GM18870 (cell line): ENCODE results near the gene SLC27A3.
"Not testable (repeated sequence)": the region's sequence is repeated elsewhere in the genome, so short reads cannot be mapped to it uniquely, and the experiment has no call there.

ENCODE experiments used
- ATAC-seq: cut with Tn5 transposase; IDR thresholded peaks from one replicate; pipeline ENCODE4 v1.9.1; 2021; ENCODE audit warnings: moderate library complexity; ENCODE audit not compliant: unreplicated experiment

Gene SLC27A3

DNA sequence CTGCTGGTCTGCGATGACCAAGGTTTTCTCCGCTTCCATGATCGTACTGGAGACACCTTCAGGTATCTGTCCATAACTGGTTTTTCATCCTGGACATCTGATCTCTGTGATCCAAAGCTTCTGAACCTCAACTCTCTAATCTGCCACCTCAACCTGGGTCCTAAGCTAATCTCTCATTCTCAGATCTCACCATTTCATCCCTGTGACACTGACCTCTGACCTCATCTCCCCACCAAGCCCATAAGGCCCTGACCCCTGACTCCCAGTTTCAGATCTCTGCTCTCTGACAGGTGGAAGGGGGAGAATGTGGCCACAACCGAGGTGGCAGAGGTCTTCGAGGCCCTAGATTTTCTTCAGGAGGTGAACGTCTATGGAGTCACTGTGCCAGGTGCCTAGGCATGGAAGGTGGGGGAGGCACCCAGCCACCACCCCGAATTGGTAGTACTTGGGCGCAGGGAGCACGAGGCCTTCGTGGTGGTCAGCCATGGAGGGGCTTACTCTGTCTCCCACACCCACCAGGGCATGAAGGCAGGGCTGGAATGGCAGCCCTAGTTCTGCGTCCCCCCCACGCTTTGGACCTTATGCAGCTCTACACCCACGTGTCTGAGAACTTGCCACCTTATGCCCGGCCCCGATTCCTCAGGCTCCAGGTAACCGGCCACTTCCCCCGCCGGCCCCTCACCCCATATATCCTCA, 3.8 kb downstream of the SLC27A3 start:
- ATAC-seq, result no peak

- ATAC-seq, result no peak
Observed at GRCh38 chr1:153779781-153780541, 4.8 kb downstream of the SLC27A3 start.

DNA sequence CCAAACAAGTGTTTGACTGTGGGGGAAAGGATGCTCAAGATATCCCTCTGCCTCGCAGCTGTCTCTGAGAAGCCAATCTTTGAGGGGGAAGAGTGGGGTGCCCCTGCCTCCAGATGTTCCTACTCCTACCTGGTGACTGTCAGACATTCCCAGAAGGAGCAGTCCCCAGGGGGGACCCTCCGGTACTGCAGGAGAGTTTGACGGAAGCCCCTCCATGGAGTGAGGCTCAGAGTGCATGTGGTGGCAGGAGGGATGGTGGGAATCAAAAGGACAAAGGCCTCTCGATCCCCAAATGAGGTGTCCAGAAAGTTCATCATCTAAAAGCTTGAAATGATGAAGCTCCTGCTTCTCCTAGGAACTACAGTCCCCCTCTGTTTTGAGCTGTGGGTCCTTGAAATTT, 5.3 kb downstream of the SLC27A3 start:
- ATAC-seq, result no peak

DNA sequence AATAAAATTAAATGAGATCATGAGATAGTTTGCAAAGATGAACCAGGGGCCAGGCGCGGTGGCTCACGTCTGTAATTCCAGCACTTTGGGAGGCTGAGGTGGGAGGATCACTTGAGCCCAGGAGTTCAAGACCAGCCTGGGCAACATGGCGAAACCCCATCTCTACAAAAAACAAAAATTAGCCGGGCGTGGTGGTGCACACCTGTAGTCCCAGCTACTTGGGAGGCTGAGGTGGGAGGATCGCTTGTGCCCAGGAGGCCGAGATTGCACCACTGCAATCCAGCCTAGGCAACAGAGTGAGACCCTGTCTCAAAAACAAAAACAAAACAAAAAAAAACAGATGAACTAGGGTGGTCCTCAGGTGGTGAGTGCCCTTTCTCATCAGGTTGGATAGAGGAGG, 7.4 kb downstream of the SLC27A3 start:
- not testable (repeated sequence) for ATAC-seq

DNA sequence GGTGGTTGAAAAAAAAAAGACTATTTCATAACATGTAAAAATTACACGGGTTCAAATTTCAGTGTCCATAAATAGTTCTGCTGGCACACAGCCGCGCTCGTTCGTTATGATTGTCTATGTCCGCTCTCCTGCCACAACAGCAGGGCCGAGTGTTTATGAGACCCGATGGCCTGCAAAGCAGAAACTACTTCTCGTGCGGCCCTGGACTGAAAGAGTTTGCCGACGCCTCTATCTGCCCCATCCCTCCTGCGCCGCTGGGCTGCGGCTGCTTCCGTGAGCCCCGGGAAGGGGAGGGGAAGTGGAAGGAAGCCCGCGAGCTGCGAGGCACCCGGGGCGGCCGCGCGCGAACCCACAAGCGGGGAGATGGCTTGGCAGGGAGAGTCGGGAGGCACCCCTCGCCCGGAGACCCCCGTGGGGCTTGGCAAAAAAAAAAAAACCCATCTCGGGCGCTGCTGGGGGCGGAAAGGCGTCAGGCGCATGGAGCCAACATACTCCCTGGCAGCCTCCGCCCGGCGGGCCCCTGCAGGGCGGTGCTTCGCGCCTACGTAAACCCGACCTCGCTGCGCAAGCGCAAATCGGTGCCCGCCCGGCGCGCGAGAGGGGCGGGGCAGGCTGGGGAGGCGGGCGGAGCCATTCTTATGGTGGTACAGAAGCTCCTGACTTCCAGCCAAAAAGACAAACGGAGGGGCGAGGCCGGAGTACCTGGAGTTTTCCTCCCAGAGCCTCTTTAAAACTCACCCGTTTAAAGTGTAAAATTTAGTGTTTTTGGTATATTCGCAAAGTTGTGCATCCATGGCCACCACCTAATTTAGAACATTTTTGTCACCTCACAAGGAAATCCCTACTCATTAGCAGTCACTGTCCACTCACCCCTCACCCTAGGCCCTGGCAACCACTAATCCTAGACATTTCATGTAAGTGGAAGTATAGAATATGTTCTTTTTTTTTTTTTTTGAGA, 8.3 kb downstream of the SLC27A3 start:
- ATAC-seq, result peak; percentile 65

DNA sequence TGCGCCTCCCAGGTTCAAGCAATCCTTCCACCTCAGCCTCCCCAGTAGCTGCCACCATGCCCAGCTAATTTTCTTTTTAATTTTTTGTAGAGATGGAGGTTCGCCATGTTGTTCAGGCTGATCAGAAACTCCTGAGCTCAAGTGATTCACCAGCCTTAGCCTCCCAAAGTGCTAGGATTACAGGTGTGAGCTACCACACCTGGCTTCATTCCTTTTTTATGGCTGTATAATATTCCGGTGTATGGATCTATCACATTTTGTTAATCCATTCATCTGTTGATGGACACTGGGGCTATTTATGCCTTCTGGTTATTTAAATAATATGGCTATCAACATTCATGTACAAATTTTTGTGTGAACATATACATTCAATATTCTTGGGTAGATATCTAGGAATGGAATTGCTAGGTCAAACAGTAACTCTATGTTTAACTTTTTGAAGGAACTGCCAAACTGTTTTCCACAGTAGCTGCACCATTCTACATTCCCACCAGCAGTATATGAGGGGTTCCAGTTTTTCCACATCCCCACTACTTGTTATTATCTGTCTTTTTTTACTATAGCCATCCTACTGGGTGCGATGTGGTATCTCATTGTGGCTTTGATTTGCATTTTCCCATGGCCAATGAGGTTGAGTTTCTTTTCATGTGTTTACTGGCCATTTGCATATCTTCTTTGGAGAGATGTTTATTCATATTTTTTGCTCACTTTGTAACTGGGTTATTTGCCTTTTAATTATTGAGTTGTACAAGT, 11.0 kb downstream of the SLC27A3 start:
- no peak for ATAC-seq

GRCh38 chr1:153789478-153790034, 14.3 kb downstream of the SLC27A3 start:
- no peak for ATAC-seq

- ATAC-seq, result no peak
Observed at GRCh38 chr1:153790313-153790965, 15.2 kb downstream of the SLC27A3 start.

DNA sequence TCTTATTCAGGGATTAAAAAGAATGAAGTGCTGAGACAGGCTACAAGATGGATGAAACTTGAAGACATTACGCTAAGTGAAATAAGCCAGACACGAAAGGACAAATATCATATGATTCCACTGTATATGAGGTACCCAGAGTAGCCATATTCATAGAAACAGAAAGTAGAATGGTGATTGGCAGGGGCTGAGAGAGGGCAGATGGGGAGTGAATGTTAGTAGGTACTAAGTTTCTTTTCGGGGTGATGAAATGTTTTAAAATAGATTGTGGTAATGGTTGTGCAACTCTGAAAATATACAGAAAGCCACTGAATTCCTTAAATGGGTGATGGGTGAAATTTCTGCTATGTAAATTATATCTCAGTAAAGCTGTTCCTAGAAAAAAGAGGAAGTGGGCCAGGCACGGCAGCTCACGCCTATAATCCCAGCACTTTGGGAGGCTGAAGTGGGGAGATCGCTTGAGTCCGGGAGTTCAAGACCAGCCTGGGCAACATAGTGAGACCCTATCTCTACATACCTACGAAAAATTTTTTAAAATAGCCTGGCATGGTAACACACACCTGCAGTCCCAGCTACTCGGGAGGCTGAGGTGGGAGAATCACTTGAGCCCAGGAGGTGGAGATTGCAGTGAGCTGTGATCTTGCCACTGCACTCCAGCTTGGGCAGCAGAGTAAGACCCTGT, 15.9 kb downstream of the SLC27A3 start:
- ATAC-seq, result peak; percentile 90

GRCh38 chr1:153791648-153792253, 16.5 kb downstream of the SLC27A3 start:
- no peak for ATAC-seq

DNA sequence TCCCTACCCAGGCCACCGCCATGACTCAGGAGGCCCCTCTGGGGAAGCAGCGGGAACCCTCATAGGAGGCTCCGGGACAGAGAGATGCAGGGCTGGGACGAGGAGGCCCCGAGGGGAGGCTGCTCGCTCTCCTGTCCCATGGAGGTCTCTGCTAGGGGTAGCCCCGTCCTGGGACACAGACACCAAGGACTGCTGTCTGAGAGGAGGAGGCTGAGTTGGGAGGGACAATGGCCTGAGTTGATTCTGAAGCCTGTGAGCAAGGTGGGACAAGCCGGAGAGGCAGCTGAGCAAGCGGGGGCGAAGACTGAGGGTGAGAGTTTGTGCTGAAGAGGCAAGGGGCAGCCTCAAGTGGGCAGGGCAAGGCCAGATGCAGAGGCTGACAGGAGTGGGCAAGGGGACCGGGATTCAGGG, 17.4 kb downstream of the SLC27A3 start:
- no peak for ATAC-seq

GRCh38 chr1:153793261-153793972, 18.2 kb downstream of the SLC27A3 start:
- no peak for ATAC-seq

GRCh38 chr1:153793973-153794615, 18.9 kb downstream of the SLC27A3 start:
- ATAC-seq, result no peak

DNA sequence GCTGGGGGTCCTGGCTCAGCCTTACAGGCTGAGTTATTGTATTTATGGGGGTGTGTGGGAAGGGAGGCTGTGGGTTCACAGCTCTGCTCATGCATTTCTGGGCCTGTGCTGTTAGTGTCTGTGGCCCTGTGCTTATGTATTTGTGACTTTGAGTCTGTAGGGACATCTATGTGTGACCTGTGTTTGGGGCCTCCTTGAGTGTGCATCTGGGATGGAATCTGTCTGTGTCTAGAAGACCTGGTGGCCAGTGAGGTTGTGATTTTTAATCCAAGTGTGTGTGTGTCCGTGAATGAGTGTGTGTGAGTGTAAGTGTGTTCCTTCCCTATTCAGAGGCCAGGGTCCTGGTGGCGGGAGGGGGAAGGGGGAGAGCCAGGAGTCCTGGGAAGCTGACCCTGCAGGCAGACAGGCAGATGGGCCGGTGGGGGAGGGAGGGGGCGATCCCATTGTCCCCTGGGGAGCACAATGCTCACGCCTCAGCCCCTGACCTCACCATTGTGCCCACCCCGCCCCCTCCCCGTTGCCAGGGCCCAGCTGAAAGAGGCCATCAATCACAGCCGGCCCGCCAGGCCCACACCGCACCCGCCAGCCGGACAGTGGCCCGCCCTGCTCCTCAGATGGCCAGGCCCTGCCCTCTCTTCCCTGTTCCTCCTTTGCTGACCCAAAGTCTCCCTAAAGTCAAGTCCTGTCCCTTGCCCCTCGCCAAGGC, 19.6 kb downstream of the SLC27A3 start:
- no peak for ATAC-seq

DNA sequence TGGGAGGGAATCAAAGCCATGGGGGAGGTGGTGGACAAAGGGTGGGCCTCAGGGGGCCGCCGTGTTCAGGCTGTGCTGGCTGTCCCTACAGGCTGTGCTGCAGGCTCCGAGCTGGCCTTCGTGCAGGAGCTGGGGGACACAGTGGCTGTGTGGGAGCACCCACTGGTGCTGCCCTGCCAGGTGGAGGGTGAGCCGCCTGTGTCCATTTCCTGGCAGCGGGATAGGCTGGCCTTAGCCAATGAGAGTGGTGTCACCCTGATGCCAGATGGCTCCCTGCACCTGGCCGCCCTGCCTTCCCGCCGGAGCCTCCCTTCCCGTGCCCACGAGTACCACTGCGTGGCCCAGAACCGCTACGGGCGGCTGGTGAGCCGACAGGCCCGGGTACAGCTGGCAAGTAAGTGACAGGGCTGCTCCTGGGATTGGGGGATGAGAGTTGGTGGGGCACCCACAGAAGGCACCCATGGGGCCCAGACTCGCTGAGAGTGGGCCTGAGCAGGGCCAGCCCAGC, 20.2 kb downstream of the SLC27A3 start:
- no peak for ATAC-seq

GRCh38 chr1:153795934-153796785, 21.0 kb downstream of the SLC27A3 start:
- ATAC-seq, result no peak
